SU-DHL-6 (cell line): Measurements from ENCODE around the gene SIRPA.
"Not testable (repeated sequence)": the region's sequence is repeated elsewhere in the genome, so short reads cannot be mapped to it uniquely, and the experiment has no call there.

Experiments used
- H2AFZ ChIP-seq: fragments of 200-600 bp; sonication (generic); 2 replicates; pipeline ENCODE4 v1.6.1; 2014; ENCODE audit warnings: low read depth, mild to moderate bottlenecking, moderate library complexity, mixed read lengths, antibody characterized with exemption, low read length; ENCODE audit not compliant: severe bottlenecking
- H3F3A ChIP-seq: fragments of 200-600 bp; shearing (Covaris generic); 2 replicates; pipeline ENCODE4 v1.6.0; 2016; ENCODE audit warnings: antibody characterized with exemption, mild to moderate bottlenecking; ENCODE audit not compliant: insufficient read depth
- H3K27ac ChIP-seq: fragments of 200-600 bp; sonication (generic); 2 replicates; pipeline ENCODE4 v1.5.1; 2016; ENCODE audit warnings: low read depth, mild to moderate bottlenecking, low read length, moderate library complexity, mixed read lengths
- H3K27me3 ChIP-seq: fragments of 200-600 bp; sonication (generic), shearing (Covaris generic); 2 replicates; pipeline ENCODE4 v1.6.0; 2014; ENCODE audit warnings: mild to moderate bottlenecking, low read length
- H3K36me3 ChIP-seq: fragments of 200-600 bp; sonication (generic); 2 replicates; pipeline ENCODE4 v1.6.1; 2014; ENCODE audit warnings: mild to moderate bottlenecking, low read length, mixed read lengths
- H3K4me2 ChIP-seq: fragments of 300-600, 200-600 bp; shearing (Covaris generic), sonication (generic); 2 replicates; pipeline ENCODE4 v1.6.0; 2014; ENCODE audit warnings: low read length, low read depth, mild to moderate bottlenecking; ENCODE audit not compliant: poor library complexity, severe bottlenecking
- H3K4me3 ChIP-seq: fragments of 200-600 bp; sonication (generic); 2 replicates; pipeline ENCODE4 v1.5.1; 2014; ENCODE audit warnings: antibody characterized with exemption, low read length, mild to moderate bottlenecking, mixed read lengths; ENCODE audit not compliant: insufficient read depth, poor library complexity, severe bottlenecking
- H3K79me2 ChIP-seq: fragments of 200-600 bp; sonication (generic); 2 replicates; pipeline ENCODE4 v1.6.1; 2014; ENCODE audit warnings: mild to moderate bottlenecking, low read length, moderate library complexity; ENCODE audit not compliant: insufficient read depth
- H3K9ac ChIP-seq: fragments of 200-600 bp; sonication (generic); 2 replicates; pipeline ENCODE4 v1.7.0; 2014; ENCODE audit warnings: mild to moderate bottlenecking, low read length
- H3K9me2 ChIP-seq: fragments of 200-600 bp; sonication (generic); replicated peaks from 2 replicates; pipeline ENCODE4 v1.6.1; 2014; ENCODE audit warnings: low read length; ENCODE audit not compliant: insufficient read depth
- H3K9me3 ChIP-seq: fragments of 200-600 bp; sonication (generic); 2 replicates; pipeline ENCODE4 v1.6.1; 2014; ENCODE audit warnings: low read length, mixed read lengths; ENCODE audit not compliant: insufficient read depth
- H4K20me1 ChIP-seq: fragments of 200-600 bp; sonication (generic); 2 replicates; pipeline ENCODE4 v1.6.1; 2014; ENCODE audit warnings: low read depth, mild to moderate bottlenecking, antibody characterized with exemption, low read length, moderate library complexity, mixed read lengths
- CTCF ChIP-seq: fragments of 200-600 bp; sonication (generic); IDR thresholded peaks from one replicate; pipeline ENCODE4 v1.5.1; 2017; ENCODE audit warnings: antibody characterized with exemption, mild to moderate bottlenecking, low read length, moderate library complexity; ENCODE audit not compliant: insufficient read depth, poor library complexity, severe bottlenecking
- EZH2phosphoT487 ChIP-seq: fragments of 200-600 bp; sonication (generic), shearing (Covaris generic); conservative IDR thresholded peaks from 2 replicates; pipeline ENCODE4 v1.6.1; 2018; ENCODE audit warnings: mild to moderate bottlenecking, antibody characterized with exemption, low read length, moderate library complexity, mixed read lengths

SIRPA gene

DNA sequence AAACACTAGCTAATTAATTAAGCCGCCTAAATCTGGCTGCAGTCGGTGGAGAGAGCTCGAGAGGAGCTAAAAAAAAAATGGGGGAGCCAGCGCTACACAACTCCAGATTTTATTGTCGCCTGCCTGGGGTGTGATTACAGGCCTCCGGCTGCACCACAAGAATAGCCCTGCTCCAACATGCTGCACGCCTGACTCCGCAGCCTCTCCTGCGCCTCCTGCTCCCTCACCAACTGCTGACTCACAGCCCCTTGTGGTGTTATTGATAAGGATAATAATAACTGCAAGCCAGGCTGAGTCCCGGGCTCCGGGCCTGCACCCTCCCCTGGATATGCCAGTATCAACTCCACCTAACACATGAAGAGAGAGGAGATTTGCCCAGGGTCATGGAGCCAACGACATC, 16.8 kb downstream of the SIRPA start:
- H3K4me3 ChIP-seq, result no peak overlapping the region
- no peaks in the 10 kb centered on the region for H3K27me3 ChIP-seq
- H3K4me2 ChIP-seq, result no peak overlapping the region
- no peaks in the 10 kb centered on the region for H3F3A ChIP-seq
- no peaks in the 10 kb centered on the region for H4K20me1 ChIP-seq
- H2AFZ ChIP-seq, result no peak overlapping the region
- no peaks in the 10 kb centered on the region for H3K9me3 ChIP-seq
- H3K79me2 ChIP-seq, result no peaks in the 10 kb centered on the region
- TF ChIP-seq EZH2phosphoT487 (no peak), CTCF (no peak)
- H3K36me3 ChIP-seq, result no peaks in the 10 kb centered on the region
- no peak overlapping the region for H3K27ac ChIP-seq
- no peak overlapping the region for H3K9ac ChIP-seq
- no peaks in the 10 kb centered on the region for H3K9me2 ChIP-seq

DNA sequence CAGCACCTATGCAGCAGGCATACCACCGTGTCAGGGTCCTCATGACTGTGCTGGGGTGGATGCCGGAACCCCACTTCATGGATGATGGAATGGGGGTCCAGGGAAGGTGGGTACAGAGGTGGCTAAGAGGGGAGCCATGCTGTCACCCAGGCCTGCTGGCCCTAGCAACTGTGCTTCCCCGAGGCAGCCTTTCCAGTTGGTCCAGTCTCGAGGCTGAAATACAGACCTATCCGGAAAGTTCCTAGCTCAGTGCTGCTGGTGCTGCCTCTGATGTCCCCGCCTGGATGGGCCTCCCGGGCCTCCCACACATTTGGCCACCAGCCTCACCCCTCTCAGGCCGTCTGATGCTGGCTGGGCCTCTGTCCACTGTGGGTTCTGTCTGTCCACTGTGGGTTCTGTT, 17.4 kb downstream of the SIRPA start:
- no peaks in the 10 kb centered on the region for H3K9me2 ChIP-seq
- H3K27me3 ChIP-seq, result no peaks in the 10 kb centered on the region
- H3K79me2 ChIP-seq, result no peaks in the 10 kb centered on the region
- no peak overlapping the region for H3K4me2 ChIP-seq
- H3K36me3 ChIP-seq, result no peaks in the 10 kb centered on the region
- H4K20me1 ChIP-seq, result no peaks in the 10 kb centered on the region
- no peak overlapping the region for H2AFZ ChIP-seq
- no peaks in the 10 kb centered on the region for H3F3A ChIP-seq
- H3K4me3 ChIP-seq, result no peak overlapping the region
- H3K9me3 ChIP-seq, result no peaks in the 10 kb centered on the region
- no peak overlapping the region for H3K9ac ChIP-seq
- no peak overlapping the region for H3K27ac ChIP-seq
- TF ChIP-seq EZH2phosphoT487, result no peak
- no peak for TF ChIP-seq CTCF

GRCh38 chr20:1915233-1915632, 20.0 kb downstream of the SIRPA start:
- not testable (repeated sequence) for H3K9me2 ChIP-seq, H3K79me2 ChIP-seq, H3K27ac ChIP-seq, H2AFZ ChIP-seq, H4K20me1 ChIP-seq, H3K36me3 ChIP-seq, H3K9me3 ChIP-seq, H3K4me3 ChIP-seq, H3F3A ChIP-seq, H3K27me3 ChIP-seq, H3K4me2 ChIP-seq, H3K9ac ChIP-seq

GRCh38 chr20:1915725-1916124, 20.5 kb downstream of the SIRPA start:
- Histone ChIP-seq H3F3A (no peaks in the 10 kb centered on the region), H3K79me2 (no peaks in the 10 kb centered on the region), H3K27me3 (no peaks in the 10 kb centered on the region), H3K36me3 (no peaks in the 10 kb centered on the region), H4K20me1 (no peaks in the 10 kb centered on the region), H3K4me2 (no peak overlapping the region), H3K27ac (no peak overlapping the region), H2AFZ (no peak overlapping the region), H3K9me3 (no peaks in the 10 kb centered on the region), H3K9ac (no peak overlapping the region), H3K4me3 (no peak overlapping the region), H3K9me2 (no peaks in the 10 kb centered on the region)
- TF ChIP-seq EZH2phosphoT487, result no peak
- no peak for TF ChIP-seq CTCF
